ENCODE results near the gene SFXN3. TPM values are rescaled to one million over a fixed set of nuclear protein-coding genes. Genes with fewer than 3 reads are reported as not detected.
A peak's percentile ranks its signal among the peaks of the same experiment; 100 is the strongest.

Gene SFXN3
- total and polyA plus RNA-seq, 2 experiments from 2014 or later: 0.68 to 3.8 TPM

DNA sequence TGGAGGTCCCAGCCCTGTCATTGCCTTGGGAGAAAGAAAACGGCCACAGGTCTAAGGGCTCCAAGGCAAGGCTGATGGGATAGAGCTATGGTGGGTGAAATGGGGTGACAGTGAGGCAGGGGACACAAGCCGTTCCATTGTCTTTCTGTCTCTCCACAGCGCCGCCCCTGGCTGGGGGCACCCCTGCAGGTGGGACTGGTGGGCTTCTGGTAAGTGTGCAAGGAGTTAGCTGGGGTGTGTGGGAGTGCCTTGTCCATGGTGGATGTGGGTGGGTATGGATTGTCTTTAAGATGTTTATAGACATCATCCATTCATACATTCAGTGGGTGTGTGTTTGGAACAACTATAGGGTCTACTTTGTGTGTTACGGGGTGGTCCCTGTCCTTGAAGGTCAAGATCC, 7.5 kb downstream of the SFXN3 start:
- Histone ChIP-seq H3K4me2 (no peak overlapping the region), H3K4me1 (ENCODE audit: insufficient read depth) (peaks cover 7% of the 10 kb centered on the region), H2AFZ (no peak overlapping the region), H3F3A (replicated peaks; ENCODE audit: low read depth) (0 out of 2 replicates have a peak, but pooled peaks cover 6% of the 10 kb centered on the region), H4K20me1 (replicated peaks; ENCODE audit: insufficient read depth) (0 out of 2 replicates have a peak, but pooled peaks cover 3% of the 10 kb centered on the region), H3K9me2 (ENCODE audit: insufficient read depth) (no peaks in the 10 kb centered on the region), H3K27me3 (ENCODE audit: insufficient read depth) (peaks cover 44% of the 10 kb centered on the region), H3K4me3 (no peak overlapping the region), H3K79me2 (replicated peaks; ENCODE audit: insufficient read depth) (no peaks in the 10 kb centered on the region), H3K27ac (ENCODE audit: low read depth) (no peak overlapping the region), H3K36me3 (ENCODE audit: insufficient read depth) (no peaks in the 10 kb centered on the region)
- Mint-ChIP-seq H3K4me1 (peaks cover 15% of the 10 kb centered on the region), H3K4me3 (no peak overlapping the region; the same call in 2 of the 3 replicates), H3K27me3 (ENCODE audit: insufficient read depth, low read depth, poor library complexity) (peaks cover 49% of the 10 kb centered on the region), H3K9me3 (no peaks in the 10 kb centered on the region), H3K36me3 (ENCODE audit: low read depth) (no peaks in the 10 kb centered on the region), H3K27ac (no peak overlapping the region)
- no peak for TF ChIP-seq JUNB (IDR thresholded peaks at IDR 0.05; ENCODE audit: unreplicated experiment)
- TF ChIP-seq EZH2phosphoT487 (IDR thresholded peaks at IDR 0.05; ENCODE audit: unreplicated experiment): no peak
- TF ChIP-seq, protein P1, sequence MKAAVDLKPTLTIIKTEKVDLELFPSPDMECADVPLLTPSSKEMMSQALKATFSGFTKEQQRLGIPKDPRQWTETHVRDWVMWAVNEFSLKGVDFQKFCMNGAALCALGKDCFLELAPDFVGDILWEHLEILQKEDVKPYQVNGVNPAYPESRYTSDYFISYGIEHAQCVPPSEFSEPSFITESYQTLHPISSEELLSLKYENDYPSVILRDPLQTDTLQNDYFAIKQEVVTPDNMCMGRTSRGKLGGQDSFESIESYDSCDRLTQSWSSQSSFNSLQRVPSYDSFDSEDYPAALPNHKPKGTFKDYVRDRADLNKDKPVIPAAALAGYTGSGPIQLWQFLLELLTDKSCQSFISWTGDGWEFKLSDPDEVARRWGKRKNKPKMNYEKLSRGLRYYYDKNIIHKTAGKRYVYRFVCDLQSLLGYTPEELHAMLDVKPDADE (IDR thresholded peaks at IDR 0.05): no peak
- TF ChIP-seq, protein P2, sequence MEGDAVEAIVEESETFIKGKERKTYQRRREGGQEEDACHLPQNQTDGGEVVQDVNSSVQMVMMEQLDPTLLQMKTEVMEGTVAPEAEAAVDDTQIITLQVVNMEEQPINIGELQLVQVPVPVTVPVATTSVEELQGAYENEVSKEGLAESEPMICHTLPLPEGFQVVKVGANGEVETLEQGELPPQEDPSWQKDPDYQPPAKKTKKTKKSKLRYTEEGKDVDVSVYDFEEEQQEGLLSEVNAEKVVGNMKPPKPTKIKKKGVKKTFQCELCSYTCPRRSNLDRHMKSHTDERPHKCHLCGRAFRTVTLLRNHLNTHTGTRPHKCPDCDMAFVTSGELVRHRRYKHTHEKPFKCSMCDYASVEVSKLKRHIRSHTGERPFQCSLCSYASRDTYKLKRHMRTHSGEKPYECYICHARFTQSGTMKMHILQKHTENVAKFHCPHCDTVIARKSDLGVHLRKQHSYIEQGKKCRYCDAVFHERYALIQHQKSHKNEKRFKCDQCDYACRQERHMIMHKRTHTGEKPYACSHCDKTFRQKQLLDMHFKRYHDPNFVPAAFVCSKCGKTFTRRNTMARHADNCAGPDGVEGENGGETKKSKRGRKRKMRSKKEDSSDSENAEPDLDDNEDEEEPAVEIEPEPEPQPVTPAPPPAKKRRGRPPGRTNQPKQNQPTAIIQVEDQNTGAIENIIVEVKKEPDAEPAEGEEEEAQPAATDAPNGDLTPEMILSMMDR (conservative IDR thresholded peaks at IDR 0.05; ENCODE audit: low read depth in 2 of 2): peak; percentile 61 to 75
- TF ChIP-seq ZNF114 (CRISPR knock-in tag; IDR thresholded peaks at IDR 0.05): no peak
- TF ChIP-seq, protein P3, sequence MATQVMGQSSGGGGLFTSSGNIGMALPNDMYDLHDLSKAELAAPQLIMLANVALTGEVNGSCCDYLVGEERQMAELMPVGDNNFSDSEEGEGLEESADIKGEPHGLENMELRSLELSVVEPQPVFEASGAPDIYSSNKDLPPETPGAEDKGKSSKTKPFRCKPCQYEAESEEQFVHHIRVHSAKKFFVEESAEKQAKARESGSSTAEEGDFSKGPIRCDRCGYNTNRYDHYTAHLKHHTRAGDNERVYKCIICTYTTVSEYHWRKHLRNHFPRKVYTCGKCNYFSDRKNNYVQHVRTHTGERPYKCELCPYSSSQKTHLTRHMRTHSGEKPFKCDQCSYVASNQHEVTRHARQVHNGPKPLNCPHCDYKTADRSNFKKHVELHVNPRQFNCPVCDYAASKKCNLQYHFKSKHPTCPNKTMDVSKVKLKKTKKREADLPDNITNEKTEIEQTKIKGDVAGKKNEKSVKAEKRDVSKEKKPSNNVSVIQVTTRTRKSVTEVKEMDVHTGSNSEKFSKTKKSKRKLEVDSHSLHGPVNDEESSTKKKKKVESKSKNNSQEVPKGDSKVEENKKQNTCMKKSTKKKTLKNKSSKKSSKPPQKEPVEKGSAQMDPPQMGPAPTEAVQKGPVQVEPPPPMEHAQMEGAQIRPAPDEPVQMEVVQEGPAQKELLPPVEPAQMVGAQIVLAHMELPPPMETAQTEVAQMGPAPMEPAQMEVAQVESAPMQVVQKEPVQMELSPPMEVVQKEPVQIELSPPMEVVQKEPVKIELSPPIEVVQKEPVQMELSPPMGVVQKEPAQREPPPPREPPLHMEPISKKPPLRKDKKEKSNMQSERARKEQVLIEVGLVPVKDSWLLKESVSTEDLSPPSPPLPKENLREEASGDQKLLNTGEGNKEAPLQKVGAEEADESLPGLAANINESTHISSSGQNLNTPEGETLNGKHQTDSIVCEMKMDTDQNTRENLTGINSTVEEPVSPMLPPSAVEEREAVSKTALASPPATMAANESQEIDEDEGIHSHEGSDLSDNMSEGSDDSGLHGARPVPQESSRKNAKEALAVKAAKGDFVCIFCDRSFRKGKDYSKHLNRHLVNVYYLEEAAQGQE (IDR thresholded peaks at IDR 0.05; ENCODE audit: unreplicated experiment): no peak
- TF ChIP-seq, protein P4, sequence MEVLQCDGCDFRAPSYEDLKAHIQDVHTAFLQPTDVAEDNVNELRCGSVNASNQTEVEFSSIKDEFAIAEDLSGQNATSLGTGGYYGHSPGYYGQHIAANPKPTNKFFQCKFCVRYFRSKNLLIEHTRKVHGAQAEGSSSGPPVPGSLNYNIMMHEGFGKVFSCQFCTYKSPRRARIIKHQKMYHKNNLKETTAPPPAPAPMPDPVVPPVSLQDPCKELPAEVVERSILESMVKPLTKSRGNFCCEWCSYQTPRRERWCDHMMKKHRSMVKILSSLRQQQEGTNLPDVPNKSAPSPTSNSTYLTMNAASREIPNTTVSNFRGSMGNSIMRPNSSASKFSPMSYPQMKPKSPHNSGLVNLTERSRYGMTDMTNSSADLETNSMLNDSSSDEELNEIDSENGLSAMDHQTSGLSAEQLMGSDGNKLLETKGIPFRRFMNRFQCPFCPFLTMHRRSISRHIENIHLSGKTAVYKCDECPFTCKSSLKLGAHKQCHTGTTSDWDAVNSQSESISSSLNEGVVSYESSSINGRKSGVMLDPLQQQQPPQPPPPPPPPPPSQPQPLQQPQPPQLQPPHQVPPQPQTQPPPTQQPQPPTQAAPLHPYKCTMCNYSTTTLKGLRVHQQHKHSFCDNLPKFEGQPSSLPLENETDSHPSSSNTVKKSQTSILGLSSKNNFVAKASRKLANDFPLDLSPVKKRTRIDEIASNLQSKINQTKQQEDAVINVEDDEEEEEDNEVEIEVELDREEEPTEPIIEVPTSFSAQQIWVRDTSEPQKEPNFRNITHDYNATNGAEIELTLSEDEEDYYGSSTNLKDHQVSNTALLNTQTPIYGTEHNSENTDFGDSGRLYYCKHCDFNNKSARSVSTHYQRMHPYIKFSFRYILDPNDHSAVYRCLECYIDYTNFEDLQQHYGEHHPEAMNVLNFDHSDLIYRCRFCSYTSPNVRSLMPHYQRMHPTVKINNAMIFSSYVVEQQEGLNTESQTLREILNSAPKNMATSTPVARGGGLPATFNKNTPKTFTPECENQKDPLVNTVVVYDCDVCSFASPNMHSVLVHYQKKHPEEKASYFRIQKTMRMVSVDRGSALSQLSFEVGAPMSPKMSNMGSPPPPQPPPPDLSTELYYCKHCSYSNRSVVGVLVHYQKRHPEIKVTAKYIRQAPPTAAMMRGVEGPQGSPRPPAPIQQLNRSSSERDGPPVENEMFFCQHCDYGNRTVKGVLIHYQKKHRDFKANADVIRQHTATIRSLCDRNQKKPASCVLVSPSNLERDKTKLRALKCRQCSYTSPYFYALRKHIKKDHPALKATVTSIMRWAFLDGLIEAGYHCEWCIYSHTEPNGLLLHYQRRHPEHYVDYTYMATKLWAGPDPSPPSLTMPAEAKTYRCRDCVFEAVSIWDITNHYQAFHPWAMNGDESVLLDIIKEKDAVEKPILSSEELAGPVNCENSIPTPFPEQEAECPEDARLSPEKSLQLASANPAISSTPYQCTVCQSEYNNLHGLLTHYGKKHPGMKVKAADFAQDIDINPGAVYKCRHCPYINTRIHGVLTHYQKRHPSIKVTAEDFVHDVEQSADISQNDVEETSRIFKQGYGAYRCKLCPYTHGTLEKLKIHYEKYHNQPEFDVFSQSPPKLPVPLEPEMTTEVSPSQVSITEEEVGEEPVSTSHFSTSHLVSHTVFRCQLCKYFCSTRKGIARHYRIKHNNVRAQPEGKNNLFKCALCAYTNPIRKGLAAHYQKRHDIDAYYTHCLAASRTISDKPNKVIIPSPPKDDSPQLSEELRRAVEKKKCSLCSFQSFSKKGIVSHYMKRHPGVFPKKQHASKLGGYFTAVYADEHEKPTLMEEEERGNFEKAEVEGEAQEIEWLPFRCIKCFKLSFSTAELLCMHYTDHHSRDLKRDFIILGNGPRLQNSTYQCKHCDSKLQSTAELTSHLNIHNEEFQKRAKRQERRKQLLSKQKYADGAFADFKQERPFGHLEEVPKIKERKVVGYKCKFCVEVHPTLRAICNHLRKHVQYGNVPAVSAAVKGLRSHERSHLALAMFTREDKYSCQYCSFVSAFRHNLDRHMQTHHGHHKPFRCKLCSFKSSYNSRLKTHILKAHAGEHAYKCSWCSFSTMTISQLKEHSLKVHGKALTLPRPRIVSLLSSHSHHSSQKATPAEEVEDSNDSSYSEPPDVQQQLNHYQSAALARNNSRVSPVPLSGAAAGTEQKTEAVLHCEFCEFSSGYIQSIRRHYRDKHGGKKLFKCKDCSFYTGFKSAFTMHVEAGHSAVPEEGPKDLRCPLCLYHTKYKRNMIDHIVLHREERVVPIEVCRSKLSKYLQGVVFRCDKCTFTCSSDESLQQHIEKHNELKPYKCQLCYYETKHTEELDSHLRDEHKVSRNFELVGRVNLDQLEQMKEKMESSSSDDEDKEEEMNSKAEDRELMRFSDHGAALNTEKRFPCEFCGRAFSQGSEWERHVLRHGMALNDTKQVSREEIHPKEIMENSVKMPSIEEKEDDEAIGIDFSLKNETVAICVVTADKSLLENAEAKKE (CRISPR knock-in tag; IDR thresholded peaks at IDR 0.05): no peak
- no peak for TF ChIP-seq EZH2 (IDR thresholded peaks at IDR 0.05; ENCODE audit: low read depth, unreplicated experiment)
- peak; percentile 77 for DNase-seq (ENCODE audit: low spot score)
- ATAC-seq: peak; percentile 26
